ENCODE results near the gene SYT11.
"Not testable (repeated sequence)": the region's sequence is repeated elsewhere in the genome, so short reads cannot be mapped to it uniquely, and the experiment has no call there.

The SYT11 gene

GRCh38 chr1:155859234-155859829 lies at the start of gene SYT11:
Gene SYT11 (plus strand): TSS chr1:155859567. CDS start chr1:155859762, 195 bp downstream.
- peak; percentile 95 for DNase-seq

GRCh38 chr1:155812878-155813277 lies 46.5 kb upstream of the SYT11 start:
- no peak for DNase-seq

GRCh38 chr1:155813672-155814071 lies 45.7 kb upstream of the SYT11 start:
- no peak for DNase-seq

GRCh38 chr1:155816351-155816750 lies 43.0 kb upstream of the SYT11 start:
- DNase-seq = no peak

- no peak for DNase-seq
Observed at GRCh38 chr1:155827450-155827849, 31.9 kb upstream of the SYT11 start.

GRCh38 chr1:155831279-155831976 lies 27.9 kb upstream of the SYT11 start:
- DNase-seq = no peak

- no peak for DNase-seq
Observed at GRCh38 chr1:155833665-155834295, 25.6 kb upstream of the SYT11 start.

GRCh38 chr1:155834296-155834926 lies 25.0 kb upstream of the SYT11 start:
- DNase-seq = no peak

- not testable (repeated sequence) for DNase-seq
Observed at GRCh38 chr1:155834927-155835399, 24.4 kb upstream of the SYT11 start.

GRCh38 chr1:155835548-155835947 lies 23.8 kb upstream of the SYT11 start:
- no peak for DNase-seq

GRCh38 chr1:155840386-155840785 lies 19.0 kb upstream of the SYT11 start:
- no peak for DNase-seq

- DNase-seq = no peak
Observed at GRCh38 chr1:155844860-155845421, 14.4 kb upstream of the SYT11 start.

- no peak for DNase-seq
Observed at GRCh38 chr1:155847823-155848529, 11.4 kb upstream of the SYT11 start.

GRCh38 chr1:155850345-155850744 lies 9.0 kb upstream of the SYT11 start:
- no peak for DNase-seq

- no peak for DNase-seq
Observed at GRCh38 chr1:155856257-155856974, 3.0 kb upstream of the SYT11 start.

GRCh38 chr1:155856975-155857930 lies 2.1 kb upstream of the SYT11 start, which contains the start of gene GON4L:
Gene GON4L (minus strand): TSS chr1:155857214. CDS start chr1:155853780, 3,434 bp downstream.
- DNase-seq = peak; percentile 99

- DNase-seq = no peak
Observed at GRCh38 chr1:155858800-155859233, 550 bp upstream of the SYT11 start.

- peak; percentile 87 for DNase-seq
Observed at GRCh38 chr1:155859881-155860871, 809 bp downstream of the SYT11 start.

- no peak for DNase-seq
Observed at GRCh38 chr1:155860970-155861510, 1.7 kb downstream of the SYT11 start.
